Measurements from ENCODE around the gene LRRC10.
"Not testable (repeated sequence)": the region's sequence is repeated elsewhere in the genome, so short reads cannot be mapped to it uniquely, and the experiment has no call there.

LRRC10 gene

GRCh38 chr12:69616025-69616424 lies 5.3 kb upstream of the LRRC10 start:
- DNase-seq: no peak

- no peak for DNase-seq
These were observed 2.6 kb upstream of the LRRC10 start for GRCh38 chr12:69613351-69613750.

DNA sequence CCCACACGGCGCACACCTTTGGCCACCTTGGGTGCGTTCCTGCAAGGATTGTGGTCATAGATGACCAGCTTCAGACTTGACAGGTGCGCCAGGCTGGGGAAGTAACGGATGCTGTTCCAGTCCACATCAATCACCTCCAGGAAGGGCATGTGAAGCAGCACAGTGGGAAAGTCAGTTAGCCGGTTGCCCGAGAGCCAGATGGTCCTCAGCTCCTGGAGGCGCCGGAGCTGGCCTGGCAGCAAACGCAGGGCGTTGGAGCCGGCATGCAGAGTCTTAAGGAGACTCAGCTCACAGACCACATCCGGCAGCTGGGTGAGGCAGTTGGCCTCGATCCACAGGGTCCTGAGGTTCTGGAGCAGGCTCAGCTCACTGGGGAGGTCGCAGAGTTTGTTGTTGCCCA lies 581 bp downstream of the LRRC10 start:
- DNase-seq: no peak

GRCh38 chr12:69608114-69608513 lies 2.6 kb downstream of the LRRC10 start:
- no peak for DNase-seq

- not testable (repeated sequence) for DNase-seq
These were observed 6.4 kb downstream of the LRRC10 start for GRCh38 chr12:69604275-69604674.

DNA sequence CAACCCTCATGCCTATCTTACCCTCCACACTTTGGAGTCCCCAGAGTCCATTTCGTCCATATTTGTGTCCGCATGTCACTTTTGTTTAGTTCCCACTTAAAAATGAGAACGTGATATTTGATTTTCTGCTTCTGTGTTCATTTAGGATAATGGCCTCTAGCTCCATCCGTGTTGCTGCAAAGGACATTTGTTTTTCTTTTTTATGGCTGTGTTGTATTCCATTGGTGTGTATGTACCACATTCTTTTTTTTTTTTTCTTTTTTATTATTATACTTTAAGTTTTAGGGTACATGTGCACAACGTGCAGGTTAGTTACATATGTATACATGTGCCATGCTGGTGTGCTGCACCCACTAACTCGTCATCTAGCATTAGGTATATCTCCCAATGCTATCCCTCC lies 7.2 kb downstream of the LRRC10 start:
- not testable (repeated sequence) for DNase-seq

DNA sequence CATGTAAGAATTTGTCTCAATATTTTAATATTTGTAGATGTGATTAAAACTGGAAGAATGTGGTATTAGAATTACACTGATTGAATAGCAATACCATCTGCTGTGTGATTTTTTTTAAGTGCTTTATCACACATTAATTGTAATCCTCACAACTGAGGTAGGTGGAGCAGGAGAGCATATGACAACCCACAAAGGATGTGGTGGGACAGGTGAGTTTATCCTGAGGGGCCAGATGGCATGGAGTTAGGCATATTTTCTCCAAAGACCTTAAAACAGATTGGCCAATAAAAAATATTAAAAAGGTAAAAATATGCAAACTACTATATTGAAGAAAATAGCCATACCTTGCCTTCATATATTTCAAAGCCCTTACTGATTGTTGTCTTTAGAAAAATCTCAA lies 7.8 kb downstream of the LRRC10 start:
- no peak for DNase-seq

GRCh38 chr12:69601962-69602685 lies 8.6 kb downstream of the LRRC10 start:
- no peak for DNase-seq

GRCh38 chr12:69600804-69601203 lies 9.9 kb downstream of the LRRC10 start:
- DNase-seq: no peak

GRCh38 chr12:69598174-69598753 lies 12.4 kb downstream of the LRRC10 start:
- DNase-seq: no peak

DNA sequence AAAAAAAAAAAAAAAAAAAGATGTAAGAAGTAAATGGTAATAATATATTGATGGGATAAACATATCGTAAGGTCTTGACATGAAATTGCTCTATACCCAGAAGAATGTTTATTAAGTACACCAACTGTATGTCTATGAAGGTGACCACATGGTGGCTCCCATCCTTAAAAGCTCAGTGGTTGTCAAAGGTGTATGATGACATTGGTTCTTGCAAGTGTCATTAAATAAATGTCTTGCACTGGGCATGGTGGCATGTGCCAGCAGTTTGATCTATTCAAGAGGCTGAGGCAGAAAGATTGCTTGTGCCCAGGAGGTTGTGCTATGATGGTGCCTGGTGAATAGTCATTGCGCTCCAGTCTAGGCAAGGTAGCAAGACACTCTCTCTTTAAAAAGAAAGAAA lies 15.0 kb downstream of the LRRC10 start:
- DNase-seq: no peak

DNA sequence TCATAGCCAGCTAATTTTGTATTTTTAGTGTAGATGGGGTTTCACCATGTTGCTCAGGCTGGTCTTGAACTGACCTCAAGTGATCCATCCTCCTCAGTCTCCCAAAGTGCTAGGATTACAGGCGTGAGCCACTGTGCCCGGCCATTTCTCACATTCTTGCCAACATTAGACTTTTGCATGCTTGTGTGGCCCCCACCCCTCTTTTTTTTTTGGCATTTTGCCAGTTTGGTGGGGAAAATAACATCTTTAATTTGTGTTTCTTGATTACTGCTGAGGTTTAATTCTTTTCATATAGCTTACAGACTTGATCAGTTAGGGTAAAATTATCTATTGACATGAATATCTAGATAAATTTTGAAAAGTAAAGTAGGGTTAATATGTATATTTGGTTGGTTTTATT lies 21.6 kb downstream of the LRRC10 start:
- DNase-seq: no peak

GRCh38 chr12:69588527-69588926 lies 22.2 kb downstream of the LRRC10 start:
- DNase-seq: no peak

DNA sequence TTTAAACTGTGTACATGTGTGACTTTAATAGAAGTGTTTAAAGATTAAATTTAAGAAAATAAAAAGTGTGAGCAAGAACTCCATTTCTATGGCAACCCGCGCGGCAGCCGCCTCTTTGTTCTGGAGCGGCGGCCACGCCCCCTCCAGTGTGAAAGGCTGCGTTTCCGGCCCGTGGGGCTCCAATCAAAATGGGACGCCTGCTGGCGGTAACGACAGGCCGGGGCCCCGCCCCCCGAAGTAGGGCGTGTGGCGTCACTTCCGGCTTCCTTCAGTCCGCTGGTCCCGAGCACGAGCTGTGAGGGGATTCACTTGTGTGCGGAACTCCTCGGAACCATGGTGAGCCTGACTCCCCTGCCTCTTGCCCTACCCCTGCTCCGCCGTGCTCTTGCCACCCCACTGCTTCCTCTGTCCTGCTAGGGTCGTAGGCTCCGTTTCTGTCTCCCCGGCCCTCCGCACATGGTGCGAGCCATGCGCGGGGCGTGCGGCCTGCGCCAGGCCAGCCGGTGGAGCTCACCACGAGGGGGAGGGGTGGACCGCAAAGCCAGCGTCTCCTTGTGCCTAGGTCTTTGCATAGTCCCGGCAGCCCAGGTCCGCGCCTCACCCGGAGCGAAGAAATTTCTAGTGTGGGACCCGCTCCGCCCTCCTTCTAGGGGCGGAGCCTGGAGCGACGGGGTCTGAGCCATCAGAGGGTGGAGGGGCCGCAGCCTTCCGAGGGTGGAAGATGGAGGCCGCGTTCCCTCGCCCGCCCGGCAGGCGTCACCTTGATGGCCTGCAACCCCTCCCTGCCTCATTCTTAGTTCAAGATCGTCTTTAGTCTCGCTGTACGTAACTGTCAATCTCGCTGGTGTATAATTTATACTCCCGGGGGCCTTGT lies 25.3 kb downstream of the LRRC10 start, which contains the start of gene CCT2:
Gene CCT2 (plus strand): TSS at position 271 of the 874 bp plus-strand sequence. CDS start 63 bp downstream, at position 334.
- peak; percentile 93 for DNase-seq

GRCh38 chr12:69583203-69583602 lies 27.5 kb downstream of the LRRC10 start:
- DNase-seq: peak; percentile 32

- no peak for DNase-seq
These were observed 30.6 kb downstream of the LRRC10 start for GRCh38 chr12:69580074-69580473.

- no peak for DNase-seq
These were observed 31.7 kb downstream of the LRRC10 start for GRCh38 chr12:69579029-69579428.

GRCh38 chr12:69578283-69578682 lies 32.4 kb downstream of the LRRC10 start:
- DNase-seq: no peak

GRCh38 chr12:69575346-69575745 lies 35.4 kb downstream of the LRRC10 start:
- peak; percentile 21 for DNase-seq

GRCh38 chr12:69570545-69571399 lies 39.9 kb downstream of the LRRC10 start:
- DNase-seq: peak; percentile 66

DNA sequence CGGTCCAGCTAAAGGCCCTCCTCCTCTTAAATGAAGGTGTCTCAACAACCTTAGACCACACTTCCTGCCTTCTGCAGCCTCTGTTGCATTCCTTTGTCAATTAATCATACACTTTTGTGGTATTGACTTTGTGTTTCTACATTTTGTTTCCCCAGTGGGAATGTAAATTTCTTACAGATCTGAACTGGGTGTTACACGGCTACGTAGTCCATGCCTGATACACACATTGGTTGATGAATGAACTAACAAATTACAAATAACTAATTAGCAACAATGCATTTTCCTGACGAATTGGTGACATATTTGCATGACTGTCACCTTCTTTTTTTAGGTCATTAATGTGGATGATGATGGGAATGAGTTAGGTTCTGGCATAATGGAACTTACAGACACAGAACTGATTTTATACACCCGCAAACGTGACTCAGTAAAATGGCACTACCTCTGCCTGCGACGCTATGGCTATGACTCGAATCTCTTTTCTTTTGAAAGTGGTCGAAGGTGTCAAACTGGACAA lies 40.6 kb downstream of the LRRC10 start:
- DNase-seq: peak; percentile 83

- peak; percentile 72 for DNase-seq
These were observed 41.5 kb downstream of the LRRC10 start for GRCh38 chr12:69569236-69569635.
